ENCODE measurements around the gene DPY19L3.
A peak's percentile ranks its signal among the peaks of the same experiment; 100 is the strongest.
"Not testable (repeated sequence)": the region's sequence is repeated elsewhere in the genome, so short reads cannot be mapped to it uniquely, and the experiment has no call there.

DPY19L3 gene

DNA sequence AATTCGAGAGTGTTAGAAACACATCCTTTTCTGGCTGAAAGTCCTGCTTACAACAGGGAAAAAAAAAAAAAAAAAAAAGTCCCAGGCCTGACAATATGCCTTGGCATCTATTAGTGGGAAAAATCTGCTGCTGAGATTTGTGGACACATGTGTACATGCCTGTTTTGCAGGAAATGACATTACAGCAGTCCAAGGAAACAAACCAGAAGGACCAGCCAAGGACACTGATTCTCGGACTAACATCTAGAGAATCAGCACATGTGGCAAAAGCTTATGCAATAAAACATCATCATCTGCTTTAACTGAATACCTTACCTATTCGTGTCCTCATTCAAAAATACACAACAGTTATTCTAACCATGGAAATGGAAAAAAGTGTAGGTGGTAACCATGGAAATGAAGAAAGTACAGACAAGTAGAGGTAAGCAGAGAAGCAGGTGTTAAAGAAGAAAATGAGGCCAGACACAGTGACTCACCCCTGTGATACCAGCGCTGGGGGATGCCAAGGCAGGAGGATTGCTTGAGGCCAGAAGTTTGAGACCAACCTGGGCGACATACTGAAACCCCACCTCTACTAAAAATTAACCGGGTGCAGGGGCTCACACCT, 9.4 kb upstream of the DPY19L3 start:
- DNase-seq = no peak

DNA sequence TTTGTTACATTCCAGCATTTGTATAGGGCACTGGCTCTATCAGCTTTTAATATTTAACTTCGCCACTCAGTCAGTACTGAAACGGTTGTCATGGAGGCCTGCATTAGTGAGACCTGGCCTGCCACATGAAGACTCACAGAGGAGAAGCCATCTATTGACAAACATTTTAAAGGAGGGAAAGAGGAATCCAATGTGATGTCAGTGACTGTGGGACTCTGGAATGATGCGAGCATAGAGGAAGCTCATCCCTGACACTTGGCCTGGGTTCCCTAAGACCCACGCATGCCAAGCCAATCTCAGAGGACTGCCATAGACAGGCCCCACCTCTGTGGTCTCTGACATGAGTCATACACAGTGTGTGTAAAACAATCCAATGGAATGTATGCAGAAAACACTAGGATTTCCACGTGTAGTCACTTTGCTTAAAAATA, 7.9 kb upstream of the DPY19L3 start:
- no peak for DNase-seq

DNA sequence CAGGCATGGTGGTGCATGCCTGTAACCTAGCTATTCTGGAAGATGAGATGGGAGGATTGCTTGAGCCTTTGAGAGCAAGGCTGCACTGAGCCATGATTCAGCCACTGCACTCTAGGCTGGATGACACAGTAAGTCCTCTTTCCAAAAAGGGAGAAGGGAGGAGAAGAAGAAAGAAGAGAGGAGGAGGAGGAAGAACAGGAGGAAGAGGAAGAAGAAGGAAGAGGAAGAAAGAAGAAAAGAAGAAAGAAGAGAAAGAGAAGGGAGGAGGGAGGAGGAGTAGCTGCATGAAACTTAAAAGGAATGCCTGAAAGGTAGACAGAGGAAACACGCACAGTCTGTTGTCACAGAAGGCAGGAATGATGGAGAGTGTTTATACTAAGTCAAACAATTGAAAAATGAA, 3.6 kb upstream of the DPY19L3 start:
- no peak for DNase-seq

- DNase-seq = no peak
Measured at GRCh38 chr19:32403291-32403995, 2.1 kb upstream of the DPY19L3 start.

DNA sequence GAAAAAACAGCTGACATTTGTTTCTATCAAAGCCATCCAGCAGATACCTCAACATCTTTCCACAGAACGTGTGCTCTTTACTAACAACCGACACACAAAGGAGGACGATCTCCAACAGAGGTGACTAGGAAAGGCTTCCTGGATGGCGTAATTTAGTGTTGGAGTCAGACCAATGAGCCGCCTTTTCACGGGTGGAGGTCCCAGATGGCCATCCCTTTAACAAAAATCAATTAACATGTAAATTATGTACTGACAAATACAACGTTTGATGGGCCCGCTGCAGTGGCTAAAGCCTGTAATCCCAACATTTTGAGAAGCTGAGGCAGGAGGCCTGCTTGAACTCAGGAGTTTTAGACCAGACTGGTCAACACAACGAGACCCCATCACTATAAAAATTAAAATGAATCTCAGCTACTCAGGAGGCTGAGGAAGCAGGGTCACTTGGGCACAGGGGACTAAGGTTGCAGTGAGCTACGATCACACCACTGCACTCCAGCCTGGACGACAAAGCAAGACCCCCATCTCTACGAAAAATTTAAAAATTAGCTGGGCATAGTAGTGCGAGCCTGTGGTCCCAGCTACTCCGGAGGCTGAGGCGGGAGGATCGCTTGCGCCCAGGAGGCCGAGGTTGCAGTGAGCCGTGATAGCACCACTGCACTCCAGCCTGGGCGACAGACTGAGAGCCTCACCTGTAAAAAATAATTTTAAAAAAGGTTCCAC, 1.2 kb upstream of the DPY19L3 start:
- DNase-seq = no peak

- peak in 1 of 2 donors; percentile 55 for DNase-seq
Measured at GRCh38 chr19:32404933-32405430, 588 bp upstream of the DPY19L3 start.

GRCh38 chr19:32406161-32407003, 812 bp downstream of the DPY19L3 start:
- no peak for DNase-seq

DNA sequence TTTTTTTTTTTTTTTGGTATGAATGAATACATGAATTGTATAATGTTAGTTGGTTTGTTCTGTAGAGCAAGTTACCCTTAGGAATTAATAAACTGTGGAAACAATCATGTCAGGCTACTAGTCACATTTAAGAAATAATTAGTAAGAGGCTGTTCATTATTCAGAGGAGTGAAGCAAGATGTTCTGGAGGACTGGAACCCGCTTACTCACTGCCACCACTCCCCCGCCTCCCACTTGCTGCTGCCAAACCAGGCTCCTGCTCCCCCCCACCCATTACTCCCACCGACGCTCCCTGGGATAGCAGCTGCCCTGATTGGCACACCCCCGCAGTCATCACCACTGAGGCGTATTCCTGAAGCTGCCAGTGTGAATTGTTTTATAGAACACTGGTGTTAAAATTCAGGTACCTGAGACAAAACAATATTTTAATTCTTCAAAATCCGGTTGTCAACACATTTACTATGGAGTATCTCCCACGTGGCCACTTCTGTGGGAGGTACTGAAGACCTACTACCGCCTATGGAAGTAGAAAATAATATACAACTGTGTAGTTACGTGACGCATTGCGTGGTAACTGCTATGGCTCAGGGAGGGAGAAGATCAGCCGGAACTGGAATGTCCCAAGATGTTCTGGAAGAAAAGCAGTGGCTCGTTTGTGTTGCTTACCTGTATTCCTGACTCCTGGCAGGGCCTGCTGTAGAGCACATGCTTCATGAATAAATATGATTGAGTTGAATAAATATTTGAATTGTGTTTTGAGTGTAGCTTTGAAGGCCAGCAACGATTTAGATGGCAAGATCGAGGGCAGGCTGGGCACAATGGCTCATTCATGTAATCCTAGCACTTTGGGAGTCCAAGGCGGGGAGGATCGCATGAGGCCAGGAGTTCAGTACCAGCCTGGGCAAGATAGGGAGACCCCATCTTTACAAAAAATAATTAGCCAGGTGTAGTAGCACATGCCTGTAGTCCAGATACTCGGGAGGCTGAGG, 1.7 kb downstream of the DPY19L3 start:
- DNase-seq = peak in 1 of 2 donors; percentile 33

DNA sequence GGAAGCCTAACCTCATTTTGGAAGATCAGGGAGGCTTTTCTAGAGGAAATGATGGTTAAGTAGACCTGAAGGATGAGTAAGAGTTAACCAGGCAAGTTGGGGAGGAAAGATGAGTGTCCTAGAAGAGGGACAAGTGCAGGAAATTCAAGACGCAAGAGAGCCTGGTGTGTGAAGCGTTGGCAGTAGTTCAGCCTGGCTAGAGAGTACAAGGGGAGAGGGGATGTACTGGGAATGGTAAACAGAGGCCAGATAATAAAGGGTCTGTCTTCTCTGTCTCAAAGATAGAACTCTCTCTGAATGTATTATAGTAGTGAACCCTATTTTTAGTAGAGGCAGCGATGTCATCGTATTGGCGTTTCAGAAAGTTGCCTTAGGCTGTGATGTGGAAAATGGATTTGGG, 9.7 kb downstream of the DPY19L3 start:
- no peak for DNase-seq

DNA sequence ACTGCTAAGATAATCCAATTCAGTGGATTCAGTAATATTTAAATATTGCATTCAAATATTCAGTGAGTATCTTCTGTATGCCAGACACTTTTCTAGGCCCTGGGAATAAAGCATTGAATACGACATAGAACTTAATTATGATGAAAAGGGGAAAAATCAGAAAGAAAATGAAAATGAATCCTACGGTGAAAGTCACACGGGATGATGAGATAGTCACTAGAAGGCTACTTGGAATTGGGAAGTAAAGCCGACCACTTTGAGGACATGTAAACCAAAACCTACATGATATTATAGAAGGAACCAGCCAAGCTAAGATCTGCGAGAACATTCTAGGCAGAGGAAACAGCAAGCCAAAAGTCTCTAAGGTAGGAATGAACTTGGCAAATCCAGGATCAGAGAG, 10.1 kb downstream of the DPY19L3 start:
- peak in 1 of 2 donors; percentile 28 for DNase-seq

DNA sequence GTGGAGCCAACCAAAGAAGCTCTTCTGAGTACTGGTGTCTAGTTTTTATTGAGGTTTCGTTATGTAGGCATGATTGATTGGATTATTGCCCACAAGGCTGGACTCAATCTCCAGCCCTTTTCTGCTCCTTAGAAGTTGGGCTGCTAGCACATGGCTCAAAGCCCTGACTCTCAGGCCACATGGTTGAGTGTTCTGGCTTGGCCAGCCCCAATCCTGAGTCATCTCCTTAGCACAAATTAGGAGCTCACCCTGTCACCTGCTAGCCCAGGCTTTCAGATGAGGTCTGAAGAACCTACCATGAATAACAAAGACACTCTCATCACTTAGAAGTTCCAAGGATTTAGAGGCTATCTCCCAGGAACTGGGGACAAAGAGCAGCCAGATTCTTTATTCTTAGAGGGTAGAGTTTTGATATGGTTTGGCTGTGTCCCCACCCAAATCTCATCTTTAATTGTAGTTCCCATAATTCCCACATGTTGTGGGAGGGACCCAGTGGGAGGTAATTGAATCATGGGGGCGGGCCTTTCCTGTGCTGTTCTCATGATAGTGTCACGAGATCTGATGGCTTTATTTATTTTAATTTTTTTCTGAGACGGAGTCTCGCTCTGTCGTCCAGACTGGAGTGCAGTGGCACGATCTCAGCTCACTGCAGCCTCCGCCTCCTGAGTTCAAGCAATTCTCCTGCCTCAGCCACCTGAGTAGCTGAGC, 11.3 kb downstream of the DPY19L3 start:
- DNase-seq = no peak

- DNase-seq = no peak
Measured at GRCh38 chr19:32418155-32418554, 12.6 kb downstream of the DPY19L3 start.

DNA sequence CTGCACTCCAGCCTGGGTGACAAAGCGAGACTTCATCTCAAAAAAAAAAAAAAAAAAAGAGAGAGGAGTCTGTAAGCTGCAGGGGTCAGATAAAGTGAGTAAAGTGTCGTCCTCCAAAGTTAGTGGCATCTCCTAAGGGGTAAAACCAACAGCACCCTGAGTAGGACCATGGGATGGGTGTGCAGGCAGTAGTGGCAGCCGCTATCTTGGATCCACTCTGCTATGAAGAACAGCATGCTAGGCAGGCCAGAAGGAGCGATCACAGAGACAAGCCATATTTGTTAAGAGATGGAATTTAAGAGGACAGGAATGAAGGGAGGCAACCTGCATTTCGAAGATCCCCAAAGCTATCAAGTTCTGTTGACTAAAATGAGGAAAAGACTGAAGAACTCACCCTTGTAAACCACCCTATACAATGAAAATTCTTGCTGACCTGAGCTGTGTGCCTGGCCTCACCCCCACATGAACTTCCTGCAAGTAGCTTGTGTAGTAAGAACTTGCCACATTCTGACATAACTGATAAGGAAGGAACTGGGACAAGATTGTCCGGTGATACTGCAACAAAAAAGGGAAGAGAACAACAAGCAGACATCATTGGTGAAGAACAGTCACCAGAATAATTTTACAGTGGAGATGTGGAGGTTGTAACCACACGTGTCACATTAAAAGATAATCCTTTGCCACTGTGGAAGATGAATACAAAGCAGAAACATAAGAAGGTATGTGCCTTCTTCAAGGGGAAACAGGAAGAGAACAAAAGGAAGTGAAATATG, 16.2 kb downstream of the DPY19L3 start:
- peak; percentile 82 to 83 for DNase-seq

GRCh38 chr19:32422435-32422834, 16.9 kb downstream of the DPY19L3 start:
- no peak for DNase-seq

DNA sequence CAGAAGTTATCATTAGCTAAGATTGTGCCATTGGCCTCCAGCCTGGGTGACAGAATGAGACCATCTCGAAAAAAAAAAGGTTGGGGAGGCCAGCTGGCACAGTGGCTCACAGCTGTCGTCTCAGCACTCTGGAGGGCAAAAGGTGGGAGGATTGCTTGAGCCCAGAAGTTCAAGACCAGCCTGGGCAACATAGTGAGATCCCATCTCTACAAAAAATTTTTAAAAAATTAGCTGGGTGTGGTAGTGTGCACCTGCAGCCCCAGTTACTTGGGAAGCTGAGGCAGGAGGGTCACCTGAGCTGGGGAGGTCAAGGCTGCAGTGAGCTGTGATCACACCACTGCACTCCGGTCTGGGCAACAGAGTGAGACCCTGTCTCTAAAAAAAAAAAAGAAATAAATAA, 18.4 kb downstream of the DPY19L3 start:
- DNase-seq = not testable (repeated sequence)

DNA sequence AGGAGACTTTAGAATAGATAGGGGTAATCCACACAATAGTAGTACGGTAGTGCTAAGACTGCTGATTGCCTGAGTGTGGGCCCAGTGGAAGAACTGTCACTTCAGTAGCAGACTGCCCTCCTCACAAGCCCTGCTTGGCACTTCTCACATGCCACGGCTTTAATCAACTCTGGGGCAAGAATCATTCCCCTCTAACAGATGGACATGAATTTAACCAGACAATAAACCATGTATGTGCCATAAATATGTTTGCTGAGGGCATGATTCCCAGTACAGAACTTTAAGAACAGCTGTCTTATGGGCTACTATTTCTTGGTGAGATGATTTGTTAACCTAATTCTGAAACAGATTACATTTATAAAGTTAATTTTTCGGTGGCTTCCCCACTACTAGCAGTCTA, 22.0 kb downstream of the DPY19L3 start:
- no peak for DNase-seq

DNA sequence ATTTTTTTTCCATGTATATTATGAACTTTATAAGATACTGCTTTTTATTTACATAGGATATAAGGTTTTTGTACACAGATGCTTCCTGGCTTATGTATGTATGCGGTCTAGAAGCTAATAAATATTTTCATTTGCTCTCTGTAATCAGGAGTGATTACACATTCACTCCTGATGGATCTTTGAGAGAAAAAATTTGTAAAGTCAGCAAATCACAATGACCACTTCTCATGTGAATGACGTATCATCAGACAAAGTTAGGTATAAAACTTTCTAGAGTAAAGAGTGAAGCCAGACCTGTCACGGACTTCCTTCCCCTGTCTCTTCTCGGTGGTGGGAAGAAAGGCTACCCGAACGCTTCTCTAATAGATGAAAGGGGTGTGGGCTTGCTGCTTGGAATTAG, 31.1 kb downstream of the DPY19L3 start:
- DNase-seq = no peak

DNA sequence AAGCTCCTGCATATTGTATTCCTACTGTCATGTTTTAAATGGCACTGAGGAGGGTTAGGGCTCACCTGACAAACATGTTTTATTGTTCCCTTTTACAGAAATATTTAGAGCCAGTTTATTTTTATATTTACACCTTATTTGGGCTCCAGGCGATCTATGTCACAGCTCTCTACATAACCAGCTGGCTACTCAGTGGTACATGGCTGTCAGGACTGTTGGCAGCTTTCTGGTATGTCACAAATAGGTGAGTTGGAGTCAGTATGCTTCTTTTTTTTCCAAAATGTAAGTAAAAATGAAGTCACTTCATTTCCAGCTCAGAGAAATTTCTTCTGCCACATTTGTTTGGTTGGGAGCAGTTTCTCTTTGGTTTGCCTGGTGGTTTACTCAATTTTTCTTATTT, 31.5 kb downstream of the DPY19L3 start:
- DNase-seq = no peak

GRCh38 chr19:32438751-32439150, 33.2 kb downstream of the DPY19L3 start:
- no peak for DNase-seq

GRCh38 chr19:32442650-32443049, 37.1 kb downstream of the DPY19L3 start:
- DNase-seq = no peak
